Measurements from ENCODE around the gene STOX2. TPM values are rescaled to one million over a fixed set of nuclear protein-coding genes. Genes with fewer than 3 reads are reported as not detected.
A peak's percentile ranks its signal among the peaks of the same experiment; 100 is the strongest.

STOX2 gene
- total RNA-seq, 1 donor from 2014 or later: 2.5 TPM

DNA sequence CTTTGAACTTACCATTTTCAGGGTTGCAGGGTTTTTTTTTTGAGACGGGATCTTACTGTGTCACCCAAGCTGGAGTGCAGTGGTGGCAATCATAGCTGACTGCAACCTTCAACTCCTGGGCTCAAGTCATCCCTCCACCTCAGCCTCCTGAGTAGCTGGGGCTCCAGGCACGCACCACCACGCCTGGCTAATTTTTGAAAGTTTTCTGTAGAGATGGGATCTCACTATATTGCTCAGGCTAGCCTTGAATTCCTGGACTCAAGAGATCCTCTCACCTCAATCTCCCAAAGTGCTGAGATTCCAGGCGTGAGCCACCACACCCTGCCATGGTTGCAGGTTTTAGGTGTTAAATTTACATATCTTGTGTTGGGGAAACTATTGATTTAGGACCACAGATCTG lies 64.5 kb downstream of the STOX2 start:
- FAIRE-seq (no peak), DNase-seq (ENCODE audit: low read depth) (no peak)
- H3K27me3 Mint-ChIP-seq (ENCODE audit: low read depth, unreplicated experiment): no peaks in the 10 kb centered on the region
- Histone ChIP-seq H3K27me3 (ENCODE audit: insufficient read depth, low read length) (peaks cover 3% of the 10 kb centered on the region), H4K20me1 (ENCODE audit: insufficient read depth, low read length) (no peaks in the 10 kb centered on the region), H3K36me3 (ENCODE audit: insufficient read depth, low read length) (no peaks in the 10 kb centered on the region), H3K9me3 (ENCODE audit: insufficient read depth, low read depth, low read length) (no peaks in the 10 kb centered on the region), H2AFZ (ENCODE audit: low read depth, low read length) (no peak overlapping the region), H3K27ac (ENCODE audit: low read depth, low read length) (no peak overlapping the region), H3K9ac (ENCODE audit: low read length) (no peak overlapping the region), H3K4me2 (ENCODE audit: low read length) (no peak overlapping the region), H3K4me1 (ENCODE audit: insufficient read depth, low read length) (no peaks in the 10 kb centered on the region), H3K79me2 (ENCODE audit: insufficient read depth, low read length) (no peaks in the 10 kb centered on the region), H3K4me3 (ENCODE audit: insufficient read depth, low read depth, low read length) (no peak overlapping the region)
- peaks cover 3% of the 10 kb centered on the region for H3K9me3 Mint-ChIP-seq (ENCODE audit: unreplicated experiment)
- H3K4me3 Mint-ChIP-seq (ENCODE audit: unreplicated experiment): no peak overlapping the region
- H3K36me3 Mint-ChIP-seq (ENCODE audit: low read depth, unreplicated experiment): no peaks in the 10 kb centered on the region
- H3K27ac Mint-ChIP-seq (ENCODE audit: unreplicated experiment): no peak overlapping the region
- no peak for TF ChIP-seq EZH2 (IDR thresholded peaks at IDR 0.05; ENCODE audit: insufficient read depth, low read length)
- TF ChIP-seq CTCF (IDR thresholded peaks at IDR 0.05; ENCODE audit: insufficient read depth, low read depth, low read length): no peak
- peaks cover 27% of the 10 kb centered on the region for H3K4me1 Mint-ChIP-seq (ENCODE audit: low read depth, unreplicated experiment)

DNA sequence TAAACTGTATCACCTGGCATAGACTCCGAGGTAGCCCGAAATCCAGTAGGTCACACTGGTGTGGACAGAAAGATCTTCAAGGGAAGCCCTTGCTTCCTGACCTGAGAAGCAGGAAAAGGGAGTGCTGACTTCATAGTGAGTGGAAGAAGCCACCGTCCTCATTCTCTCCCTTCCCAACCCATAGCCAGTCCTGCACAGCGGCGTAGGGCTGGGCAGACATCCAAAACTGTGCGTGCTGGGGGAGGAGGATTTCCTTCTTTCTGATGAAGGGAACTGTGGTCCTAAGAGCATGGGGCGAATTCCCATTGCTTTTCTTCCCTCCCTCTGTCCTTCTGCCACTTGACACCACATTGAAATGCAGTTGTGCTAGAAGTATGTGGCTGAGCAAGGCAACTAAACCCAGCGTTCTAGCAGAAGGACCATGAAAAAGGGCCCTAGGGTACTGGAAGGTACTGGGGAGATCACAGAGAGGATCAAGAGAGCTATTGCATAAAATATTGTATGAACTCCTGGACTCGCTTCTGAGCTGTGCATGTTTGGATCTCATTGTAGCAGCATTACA lies 66.9 kb downstream of the STOX2 start:
- no peak overlapping the region for H3K4me3 ChIP-seq (ENCODE audit: insufficient read depth, low read depth, low read length)
- H3K4me1 Mint-ChIP-seq (ENCODE audit: low read depth, unreplicated experiment): peaks cover 22% of the 10 kb centered on the region
- H3K27ac ChIP-seq (ENCODE audit: low read depth, low read length): no peak overlapping the region
- no peak overlapping the region for H3K4me3 Mint-ChIP-seq (ENCODE audit: unreplicated experiment)
- H3K4me2 ChIP-seq (ENCODE audit: low read length): peak overlapping the region; percentile 47
- H3K36me3 Mint-ChIP-seq (ENCODE audit: low read depth, unreplicated experiment): no peaks in the 10 kb centered on the region
- H3K79me2 ChIP-seq (ENCODE audit: insufficient read depth, low read length): no peaks in the 10 kb centered on the region
- H3K27me3 Mint-ChIP-seq (ENCODE audit: low read depth, unreplicated experiment): no peaks in the 10 kb centered on the region
- no peaks in the 10 kb centered on the region for H3K9me3 ChIP-seq (ENCODE audit: insufficient read depth, low read depth, low read length)
- H3K4me1 ChIP-seq (ENCODE audit: insufficient read depth, low read length): no peaks in the 10 kb centered on the region
- peaks cover 3% of the 10 kb centered on the region for H3K27me3 ChIP-seq (ENCODE audit: insufficient read depth, low read length)
- H3K27ac Mint-ChIP-seq (ENCODE audit: unreplicated experiment): no peak overlapping the region
- H2AFZ ChIP-seq (ENCODE audit: low read depth, low read length): peak overlapping the region; percentile 43
- no peak for DNase-seq (ENCODE audit: low read depth)
- peaks cover 3% of the 10 kb centered on the region for H3K9me3 Mint-ChIP-seq (ENCODE audit: unreplicated experiment)
- no peak for TF ChIP-seq EZH2 (IDR thresholded peaks at IDR 0.05; ENCODE audit: insufficient read depth, low read length)
- TF ChIP-seq CTCF (IDR thresholded peaks at IDR 0.05; ENCODE audit: insufficient read depth, low read depth, low read length): no peak
- no peaks in the 10 kb centered on the region for H4K20me1 ChIP-seq (ENCODE audit: insufficient read depth, low read length)
- H3K9ac ChIP-seq (ENCODE audit: low read length): no peak overlapping the region
- no peaks in the 10 kb centered on the region for H3K36me3 ChIP-seq (ENCODE audit: insufficient read depth, low read length)
- no peak for FAIRE-seq

- Histone ChIP-seq H4K20me1 (ENCODE audit: insufficient read depth, low read length) (no peaks in the 10 kb centered on the region), H3K27ac (ENCODE audit: low read depth, low read length) (no peak overlapping the region), H3K79me2 (ENCODE audit: insufficient read depth, low read length) (no peaks in the 10 kb centered on the region), H3K9me3 (ENCODE audit: insufficient read depth, low read depth, low read length) (no peaks in the 10 kb centered on the region), H3K4me1 (ENCODE audit: insufficient read depth, low read length) (no peaks in the 10 kb centered on the region), H3K9ac (ENCODE audit: low read length) (no peak overlapping the region), H2AFZ (ENCODE audit: low read depth, low read length) (no peak overlapping the region), H3K4me2 (ENCODE audit: low read length) (no peak overlapping the region), H3K36me3 (ENCODE audit: insufficient read depth, low read length) (no peaks in the 10 kb centered on the region), H3K4me3 (ENCODE audit: insufficient read depth, low read depth, low read length) (no peak overlapping the region), H3K27me3 (ENCODE audit: insufficient read depth, low read length) (no peaks in the 10 kb centered on the region)
- no peak overlapping the region for H3K4me3 Mint-ChIP-seq (ENCODE audit: unreplicated experiment)
- DNase-seq (ENCODE audit: low read depth): no peak
- H3K36me3 Mint-ChIP-seq (ENCODE audit: low read depth, unreplicated experiment): no peaks in the 10 kb centered on the region
- H3K27me3 Mint-ChIP-seq (ENCODE audit: low read depth, unreplicated experiment): no peaks in the 10 kb centered on the region
- no peak for TF ChIP-seq CTCF (IDR thresholded peaks at IDR 0.05; ENCODE audit: insufficient read depth, low read depth, low read length)
- TF ChIP-seq EZH2 (IDR thresholded peaks at IDR 0.05; ENCODE audit: insufficient read depth, low read length): no peak
- H3K9me3 Mint-ChIP-seq (ENCODE audit: unreplicated experiment): no peaks in the 10 kb centered on the region
- no peak overlapping the region for H3K27ac Mint-ChIP-seq (ENCODE audit: unreplicated experiment)
- peaks cover 2% of the 10 kb centered on the region for H3K4me1 Mint-ChIP-seq (ENCODE audit: low read depth, unreplicated experiment)
- no peak for FAIRE-seq
Observed at GRCh38 chr4:183977707-183978106, 72.6 kb downstream of the STOX2 start.
